Keratinocyte (primary cell): ENCODE data around the gene ZNRF1. TPM values are rescaled to one million over a fixed set of nuclear protein-coding genes. Genes with fewer than 3 reads are reported as not detected.
"Not testable (repeated sequence)": the region's sequence is repeated elsewhere in the genome, so short reads cannot be mapped to it uniquely, and the experiment has no call there.

Experiments used
- DNase-seq: peaks from one replicate; pipeline ENCODE4 v3.0.0-alpha.2; 2011; ENCODE audit warnings: low read depth, missing footprints, low spot score
- FAIRE-seq: peaks from 2 replicates; lab custom pipeline; 2011; peaks lifted over from hg19 to GRCh38; lab: Jason Lieb, UNC
- H2AFZ ChIP-seq: 2 replicates; pipeline ENCODE4 v1.6.0; 2012; ENCODE audit warnings: low read length, control low read depth, inconsistent platforms; ENCODE audit not compliant: control insufficient read depth
- H3K27ac ChIP-seq: 2 replicates; pipeline ENCODE4 v1.5.1; 2011; ENCODE audit warnings: low read length; ENCODE audit not compliant: control insufficient read depth, insufficient read depth
- H3K27me3 ChIP-seq: 3 replicates; pipeline ENCODE4 v1.6.0; 2011; ENCODE audit warnings: low read length; ENCODE audit not compliant: control insufficient read depth, insufficient read depth; ENCODE audit errors: extremely low read depth
- H3K36me3 ChIP-seq, 2 experiments: 2 replicates in 1 of 2; 3 replicates in 1 of 2; pipeline ENCODE4 v1.5.1; 2011; ENCODE audit warnings: low read length in 2 of 2, mild to moderate bottlenecking in 1 of 2; ENCODE audit not compliant: control insufficient read depth in 2 of 2, insufficient read depth in 2 of 2; ENCODE audit errors: extremely low read depth in 1 of 2
- H3K4me1 ChIP-seq: 3 replicates; pipeline ENCODE4 v1.5.1; 2011; ENCODE audit warnings: low read length; ENCODE audit not compliant: control insufficient read depth, insufficient read depth; ENCODE audit errors: extremely low read depth
- H3K4me2 ChIP-seq: 3 replicates; pipeline ENCODE4 v1.6.0; 2011; ENCODE audit warnings: low read depth, low read length; ENCODE audit not compliant: control insufficient read depth, insufficient read depth; ENCODE audit errors: extremely low read depth
- H3K4me3 ChIP-seq, 3 experiments: fragments of 200-600 bp in 1 of 3; sonication (generic) in 1 of 3; 2 replicates in 2 of 3; 3 replicates in 1 of 3; pipeline ENCODE4 v1.5.1; 2011 to 2016; ENCODE audit warnings: low read length in 3 of 3, mild to moderate bottlenecking in 3 of 3, control low read depth in 2 of 3, inconsistent platforms in 1 of 3, low read depth in 1 of 3, mixed read lengths in 1 of 3, mixed run types in 1 of 3, moderate library complexity in 1 of 3; ENCODE audit not compliant: control insufficient read depth in 2 of 3, insufficient read depth in 2 of 3; ENCODE audit errors: extremely low read depth in 1 of 3
- H3K79me2 ChIP-seq: 2 replicates; pipeline ENCODE4 v1.6.0; 2012; ENCODE audit warnings: low read length; ENCODE audit not compliant: control insufficient read depth, insufficient read depth
- H3K9ac ChIP-seq: 3 replicates; pipeline ENCODE4 v1.6.0; 2011; ENCODE audit warnings: low read length; ENCODE audit not compliant: control insufficient read depth, insufficient read depth; ENCODE audit errors: extremely low read depth
- H3K9me1 ChIP-seq: 3 replicates; pipeline ENCODE4 v1.6.0; 2011; ENCODE audit warnings: low read length; ENCODE audit not compliant: control insufficient read depth, insufficient read depth; ENCODE audit errors: extremely low read depth
- H3K9me3 ChIP-seq: 2 replicates; pipeline ENCODE4 v1.5.1; 2012; ENCODE audit warnings: low read depth, low read length; ENCODE audit not compliant: control insufficient read depth
- H4K20me1 ChIP-seq: 3 replicates; pipeline ENCODE4 v1.6.0; 2011; ENCODE audit warnings: low read length; ENCODE audit not compliant: control insufficient read depth, insufficient read depth; ENCODE audit errors: extremely low read depth
- EZH2 ChIP-seq: IDR thresholded peaks from one replicate; pipeline ENCODE4 v1.6.1; 2012; ENCODE audit warnings: inconsistent platforms, mild to moderate bottlenecking, low read length, moderate library complexity
- dilution Hi-C: fragments of 300-500 bp; cut with MboI; formaldehyde crosslinking; loops from one replicate; pipeline ENCODE4 v1.7.0; 2020; ENCODE audit warnings: low sequenced_read_pairs; ENCODE audit not compliant: extremely low pct_ligation_motif_present
- polyA plus RNA-seq, 5 experiments: library from polyadenylated mRNA; depleted of rRNA in 3 of 5; stranded (reverse) in 3 of 5; stranded (forward) in 1 of 5; unstranded in 1 of 5; fragments of >200 nt; gene quantifications; 1 replicate in 1 of 5; 2 replicates in 3 of 5; 3 replicates in 1 of 5; pipeline versions ENCODE4 v1.2.1 to v1.2.3, GENCODE V29; 2011 to 2012; ENCODE audit warnings: missing spikeins in 2 of 5, low read depth in 1 of 5, low replicate concordance in 1 of 5
- TF ChIP-seq, protein P1 (sequence below), 3 experiments: IDR thresholded peaks in 1 of 3; conservative IDR thresholded peaks in 1 of 3; optimal IDR thresholded peaks in 1 of 3; 2 replicates in 2 of 3; 3 replicates in 1 of 3; pipeline versions ENCODE3 to v1.5.1; 2011; ENCODE audit warnings: low read length in 3 of 3, mild to moderate bottlenecking in 3 of 3, moderate library complexity in 2 of 3, control low read depth in 1 of 3, inconsistent platforms in 1 of 3; ENCODE audit not compliant: insufficient read depth in 2 of 3; ENCODE audit errors: extremely low read depth in 1 of 3

The ZNRF1 gene
- polyA plus RNA-seq, 1 donor (not counting 4 experiments of a cell fraction or from before 2014, with no cell fraction given), result 19.1 TPM

DNA sequence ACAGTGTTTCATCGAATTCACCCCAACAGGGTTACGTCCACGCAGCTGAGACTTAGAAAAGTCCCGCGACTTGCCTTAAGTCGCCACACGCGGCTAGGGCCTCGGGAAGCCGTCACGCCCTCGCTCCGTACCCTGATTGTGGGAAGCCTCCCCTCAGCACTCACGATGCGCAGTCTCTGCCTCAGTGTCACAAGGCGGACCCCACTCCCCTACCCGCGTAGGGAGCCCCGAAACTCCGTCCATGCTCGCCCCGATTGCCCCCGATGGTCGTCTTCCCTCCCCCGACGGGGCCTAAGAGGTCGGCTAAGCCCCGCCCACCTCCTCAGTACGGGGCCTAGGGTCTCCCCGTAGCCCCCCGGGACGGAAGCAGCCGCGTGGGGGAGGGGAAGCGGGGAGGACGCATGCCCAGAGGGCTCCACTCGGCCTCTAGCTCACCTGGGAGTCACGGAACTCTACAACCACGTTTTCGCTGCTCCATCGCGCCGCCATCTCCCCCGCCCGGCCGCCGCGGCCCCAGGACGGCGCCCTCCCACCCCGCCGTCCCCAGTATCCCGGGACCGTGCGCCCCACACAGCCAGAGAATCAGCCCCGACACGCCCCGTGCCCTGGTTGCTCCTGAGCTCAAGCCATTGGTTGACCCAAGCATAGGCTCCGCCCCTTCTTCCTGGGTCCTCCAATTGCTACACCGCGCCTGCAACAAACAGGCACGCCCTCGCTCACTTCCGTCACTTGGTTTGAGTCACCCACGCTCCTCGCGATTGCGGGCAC lies 14.1 kb upstream of the ZNRF1 start, which contains the start of gene WDR59:
TSS of gene WDR59 (minus strand) at position 595 of the 768 bp plus-strand sequence. CDS start at position 489, 106 bp downstream.
- Histone ChIP-seq H3K27me3 (no peaks in the 10 kb centered on the region), H3K36me3 (peaks cover 0 to 4% of the 10 kb centered on the region in 2 experiments), H3K4me1 (peaks cover 4% of the 10 kb centered on the region), H2AFZ (peak within 1 kb of the TSS; percentile 93), H4K20me1 (no peaks in the 10 kb centered on the region), H3K27ac (peak within 1 kb of the TSS; percentile 91), H3K4me2 (peak within 1 kb of the TSS; percentile 93), H3K79me2 (peaks cover 33% of the 10 kb centered on the region), H3K9me1 (no peaks in the 10 kb centered on the region), H3K9me3 (no peaks in the 10 kb centered on the region), H3K9ac (peak within 1 kb of the TSS; percentile 93), H3K4me3 (peak within 1 kb of the TSS; percentile 75 to 100 (median 96))
- DNase-seq, result peak; percentile 94
- dilution Hi-C loops, result no loop called here
- peak; percentile 49 for FAIRE-seq
- TF ChIP-seq EZH2, result no peak
- TF ChIP-seq, protein P1, sequence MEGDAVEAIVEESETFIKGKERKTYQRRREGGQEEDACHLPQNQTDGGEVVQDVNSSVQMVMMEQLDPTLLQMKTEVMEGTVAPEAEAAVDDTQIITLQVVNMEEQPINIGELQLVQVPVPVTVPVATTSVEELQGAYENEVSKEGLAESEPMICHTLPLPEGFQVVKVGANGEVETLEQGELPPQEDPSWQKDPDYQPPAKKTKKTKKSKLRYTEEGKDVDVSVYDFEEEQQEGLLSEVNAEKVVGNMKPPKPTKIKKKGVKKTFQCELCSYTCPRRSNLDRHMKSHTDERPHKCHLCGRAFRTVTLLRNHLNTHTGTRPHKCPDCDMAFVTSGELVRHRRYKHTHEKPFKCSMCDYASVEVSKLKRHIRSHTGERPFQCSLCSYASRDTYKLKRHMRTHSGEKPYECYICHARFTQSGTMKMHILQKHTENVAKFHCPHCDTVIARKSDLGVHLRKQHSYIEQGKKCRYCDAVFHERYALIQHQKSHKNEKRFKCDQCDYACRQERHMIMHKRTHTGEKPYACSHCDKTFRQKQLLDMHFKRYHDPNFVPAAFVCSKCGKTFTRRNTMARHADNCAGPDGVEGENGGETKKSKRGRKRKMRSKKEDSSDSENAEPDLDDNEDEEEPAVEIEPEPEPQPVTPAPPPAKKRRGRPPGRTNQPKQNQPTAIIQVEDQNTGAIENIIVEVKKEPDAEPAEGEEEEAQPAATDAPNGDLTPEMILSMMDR (optimal IDR thresholded peaks at IDR 0.05 in 1 of 3, IDR thresholded peaks at IDR 0.05 in 1 of 3, conservative IDR thresholded peaks at IDR 0.05 in 1 of 3; ENCODE audit: extremely low read depth in 1 of 3, insufficient read depth in 2 of 3, low read length in 3 of 3), result no peak

DNA sequence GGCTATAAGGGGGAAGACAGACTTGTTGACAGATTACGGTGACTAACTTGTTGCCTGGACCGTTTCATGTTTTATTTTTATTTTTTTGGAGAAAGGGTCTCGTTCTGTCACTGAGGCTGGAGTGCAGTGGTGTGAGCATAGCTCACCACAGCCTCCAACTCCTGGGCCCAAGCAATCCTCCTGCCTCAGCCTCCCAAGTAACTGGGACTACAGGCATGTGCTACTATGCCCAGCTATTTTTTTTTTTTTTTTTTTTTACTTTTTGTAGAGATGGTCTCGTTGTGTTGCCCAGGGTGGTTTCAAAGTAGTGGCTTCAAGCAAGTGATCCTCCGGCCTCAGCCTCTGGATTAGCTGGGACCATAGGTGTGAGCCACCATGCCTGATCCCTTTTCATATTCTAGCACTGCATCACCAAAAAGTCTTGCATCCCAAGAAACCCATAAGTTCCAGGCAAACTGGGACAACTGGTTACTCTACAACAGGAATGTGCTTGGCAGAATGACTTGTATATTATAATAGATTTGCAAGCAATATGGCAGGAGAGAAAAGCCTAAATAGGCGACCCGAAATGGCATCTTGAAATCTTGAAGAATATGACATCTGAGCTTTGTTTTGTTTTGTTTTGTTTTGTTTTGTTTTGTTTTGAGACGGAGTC lies 11.7 kb upstream of the ZNRF1 start:
- no peak overlapping the region for H3K9ac ChIP-seq
- H3K36me3 ChIP-seq, result peaks cover 0 to 4% of the 10 kb centered on the region in 2 experiments
- no peak overlapping the region for H3K27ac ChIP-seq
- DNase-seq, result no peak
- H3K9me3 ChIP-seq, result no peaks in the 10 kb centered on the region
- H2AFZ ChIP-seq, result no peak overlapping the region
- H4K20me1 ChIP-seq, result no peaks in the 10 kb centered on the region
- peaks cover 4% of the 10 kb centered on the region for H3K4me1 ChIP-seq
- no peak for FAIRE-seq
- H3K4me3 ChIP-seq, result no peak overlapping the region
- H3K79me2 ChIP-seq, result peaks cover 24% of the 10 kb centered on the region
- TF ChIP-seq, protein P1 (optimal IDR thresholded peaks at IDR 0.05 in 1 of 3, IDR thresholded peaks at IDR 0.05 in 1 of 3, conservative IDR thresholded peaks at IDR 0.05 in 1 of 3; ENCODE audit: extremely low read depth in 1 of 3, insufficient read depth in 2 of 3, low read length in 3 of 3), result no peak
- TF ChIP-seq EZH2, result no peak
- no peaks in the 10 kb centered on the region for H3K27me3 ChIP-seq
- dilution Hi-C loops, result no loop called here
- H3K4me2 ChIP-seq, result no peak overlapping the region
- H3K9me1 ChIP-seq, result no peaks in the 10 kb centered on the region

DNA sequence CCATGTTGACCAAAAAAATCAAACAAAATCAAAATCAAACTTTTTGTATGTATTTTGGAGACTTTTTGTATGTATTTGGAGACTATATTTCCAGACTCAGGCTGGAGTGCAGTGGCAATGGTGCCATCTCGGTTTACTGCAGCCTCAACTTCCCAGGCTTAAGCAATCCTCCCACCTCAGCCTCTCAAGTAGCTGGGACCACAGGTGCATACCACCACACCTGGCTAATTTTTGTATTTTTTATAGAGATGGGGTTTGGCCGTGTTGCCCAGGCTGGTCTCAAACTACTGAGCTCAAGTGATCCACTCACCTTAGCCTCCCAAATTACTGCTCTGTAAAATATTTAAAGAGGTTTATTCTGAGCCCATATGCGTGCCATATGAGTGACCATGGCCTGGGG lies 9.0 kb upstream of the ZNRF1 start:
- H2AFZ ChIP-seq, dilution Hi-C loops, H3K27ac ChIP-seq, H3K9me1 ChIP-seq, H3K9ac ChIP-seq, H3K4me1 ChIP-seq, H3K4me3 ChIP-seq, H4K20me1 ChIP-seq, H3K9me3 ChIP-seq, H3K27me3 ChIP-seq, H3K36me3 ChIP-seq, DNase-seq, FAIRE-seq, H3K79me2 ChIP-seq, H3K4me2 ChIP-seq: not testable (repeated sequence)
